HL-60 (cell line): Measurements from ENCODE around the gene NOXO1.

ENCODE experiments used
- GABPA ChIP-seq: IDR thresholded peaks from 2 replicates; pipeline ENCODE4 v1.6.1; 2012; ENCODE audit warnings: low read depth
- POLR2AphosphoS5 ChIP-seq: IDR thresholded peaks from 2 replicates; pipeline ENCODE4 v1.6.1; 2012; ENCODE audit warnings: low read depth
- SPI1 ChIP-seq: IDR thresholded peaks from 2 replicates; pipeline ENCODE4 v1.6.1; 2012; ENCODE audit warnings: low read depth, mild to moderate bottlenecking, borderline replicate concordance
- TF ChIP-seq, protein P1 (sequence below): IDR thresholded peaks from one replicate; pipeline ENCODE4 v1.5.1; 2011; ENCODE audit warnings: low read length, control low read depth, inconsistent platforms; ENCODE audit not compliant: insufficient read depth
- TF ChIP-seq, protein P2 (sequence below): IDR thresholded peaks from 2 replicates; pipeline ENCODE4 v1.6.1; 2012; ENCODE audit warnings: low read depth; ENCODE audit not compliant: insufficient replicate concordance

DNA sequence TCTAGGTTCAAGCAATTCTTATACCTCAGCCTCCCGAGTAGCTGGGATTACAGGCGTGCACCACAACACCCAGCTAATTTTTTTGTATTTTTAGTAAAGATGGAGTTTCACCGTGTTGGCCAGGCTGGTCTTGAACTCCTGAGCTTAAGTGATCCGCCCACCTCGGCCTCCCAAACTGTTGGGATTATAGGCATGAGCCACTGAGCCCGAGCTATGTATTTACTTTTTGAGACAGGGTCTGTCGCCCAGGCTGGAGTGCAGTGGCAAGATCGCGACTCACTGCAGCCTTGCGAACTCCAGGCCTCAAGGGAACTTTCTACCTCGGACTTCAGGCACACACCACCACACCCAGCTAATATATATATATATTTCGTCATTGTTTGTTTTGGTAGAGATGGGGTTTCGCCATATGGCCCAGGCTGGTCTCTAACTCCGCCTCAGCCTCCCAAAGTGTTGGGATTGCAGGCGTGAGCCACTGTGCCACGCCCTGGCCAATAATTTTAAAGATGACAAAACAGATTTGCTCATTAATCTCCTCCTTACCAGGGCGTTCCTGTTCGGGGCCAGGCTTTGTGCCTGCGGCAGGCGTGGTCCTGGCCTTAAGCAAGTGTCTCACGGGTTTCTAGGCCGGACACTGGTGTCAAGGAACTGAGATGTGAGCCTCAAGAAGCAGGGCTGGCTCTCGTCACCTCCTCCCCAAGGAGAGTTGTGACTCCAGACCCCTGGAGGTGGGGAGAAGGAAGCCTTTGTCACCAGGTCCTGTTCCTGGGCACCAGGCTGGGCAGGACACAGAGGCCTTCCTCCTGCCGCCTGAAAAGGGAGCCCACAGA lies 34.1 kb upstream of the NOXO1 start:
- TF ChIP-seq POLR2AphosphoS5 = no peak
- TF ChIP-seq, protein P1, sequence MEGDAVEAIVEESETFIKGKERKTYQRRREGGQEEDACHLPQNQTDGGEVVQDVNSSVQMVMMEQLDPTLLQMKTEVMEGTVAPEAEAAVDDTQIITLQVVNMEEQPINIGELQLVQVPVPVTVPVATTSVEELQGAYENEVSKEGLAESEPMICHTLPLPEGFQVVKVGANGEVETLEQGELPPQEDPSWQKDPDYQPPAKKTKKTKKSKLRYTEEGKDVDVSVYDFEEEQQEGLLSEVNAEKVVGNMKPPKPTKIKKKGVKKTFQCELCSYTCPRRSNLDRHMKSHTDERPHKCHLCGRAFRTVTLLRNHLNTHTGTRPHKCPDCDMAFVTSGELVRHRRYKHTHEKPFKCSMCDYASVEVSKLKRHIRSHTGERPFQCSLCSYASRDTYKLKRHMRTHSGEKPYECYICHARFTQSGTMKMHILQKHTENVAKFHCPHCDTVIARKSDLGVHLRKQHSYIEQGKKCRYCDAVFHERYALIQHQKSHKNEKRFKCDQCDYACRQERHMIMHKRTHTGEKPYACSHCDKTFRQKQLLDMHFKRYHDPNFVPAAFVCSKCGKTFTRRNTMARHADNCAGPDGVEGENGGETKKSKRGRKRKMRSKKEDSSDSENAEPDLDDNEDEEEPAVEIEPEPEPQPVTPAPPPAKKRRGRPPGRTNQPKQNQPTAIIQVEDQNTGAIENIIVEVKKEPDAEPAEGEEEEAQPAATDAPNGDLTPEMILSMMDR = no peak
- TF ChIP-seq, protein P2, sequence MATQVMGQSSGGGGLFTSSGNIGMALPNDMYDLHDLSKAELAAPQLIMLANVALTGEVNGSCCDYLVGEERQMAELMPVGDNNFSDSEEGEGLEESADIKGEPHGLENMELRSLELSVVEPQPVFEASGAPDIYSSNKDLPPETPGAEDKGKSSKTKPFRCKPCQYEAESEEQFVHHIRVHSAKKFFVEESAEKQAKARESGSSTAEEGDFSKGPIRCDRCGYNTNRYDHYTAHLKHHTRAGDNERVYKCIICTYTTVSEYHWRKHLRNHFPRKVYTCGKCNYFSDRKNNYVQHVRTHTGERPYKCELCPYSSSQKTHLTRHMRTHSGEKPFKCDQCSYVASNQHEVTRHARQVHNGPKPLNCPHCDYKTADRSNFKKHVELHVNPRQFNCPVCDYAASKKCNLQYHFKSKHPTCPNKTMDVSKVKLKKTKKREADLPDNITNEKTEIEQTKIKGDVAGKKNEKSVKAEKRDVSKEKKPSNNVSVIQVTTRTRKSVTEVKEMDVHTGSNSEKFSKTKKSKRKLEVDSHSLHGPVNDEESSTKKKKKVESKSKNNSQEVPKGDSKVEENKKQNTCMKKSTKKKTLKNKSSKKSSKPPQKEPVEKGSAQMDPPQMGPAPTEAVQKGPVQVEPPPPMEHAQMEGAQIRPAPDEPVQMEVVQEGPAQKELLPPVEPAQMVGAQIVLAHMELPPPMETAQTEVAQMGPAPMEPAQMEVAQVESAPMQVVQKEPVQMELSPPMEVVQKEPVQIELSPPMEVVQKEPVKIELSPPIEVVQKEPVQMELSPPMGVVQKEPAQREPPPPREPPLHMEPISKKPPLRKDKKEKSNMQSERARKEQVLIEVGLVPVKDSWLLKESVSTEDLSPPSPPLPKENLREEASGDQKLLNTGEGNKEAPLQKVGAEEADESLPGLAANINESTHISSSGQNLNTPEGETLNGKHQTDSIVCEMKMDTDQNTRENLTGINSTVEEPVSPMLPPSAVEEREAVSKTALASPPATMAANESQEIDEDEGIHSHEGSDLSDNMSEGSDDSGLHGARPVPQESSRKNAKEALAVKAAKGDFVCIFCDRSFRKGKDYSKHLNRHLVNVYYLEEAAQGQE = no peak
- TF ChIP-seq GABPA = no peak
- TF ChIP-seq SPI1 = no peak
